A673 (cell line): ENCODE measurements around the gene TMIE.

Source experiments
- EZH2 ChIP-seq: fragments of 200-600 bp; sonication (generic); IDR thresholded peaks from 2 replicates; pipeline ENCODE4 v1.6.1; 2017; ENCODE audit warnings: borderline replicate concordance, low read depth, mild to moderate bottlenecking, mixed read lengths, antibody characterized with exemption, low read length; ENCODE audit not compliant: poor library complexity, severe bottlenecking
- TF ChIP-seq, protein P1 (sequence below): fragments of 300-800, 200-600 bp; sonication (generic); conservative IDR thresholded peaks from 2 replicates; pipeline ENCODE4 v1.5.1; 2017; ENCODE audit warnings: low read depth, mild to moderate bottlenecking, antibody characterized with exemption, low read length, moderate library complexity, mixed read lengths

DNA sequence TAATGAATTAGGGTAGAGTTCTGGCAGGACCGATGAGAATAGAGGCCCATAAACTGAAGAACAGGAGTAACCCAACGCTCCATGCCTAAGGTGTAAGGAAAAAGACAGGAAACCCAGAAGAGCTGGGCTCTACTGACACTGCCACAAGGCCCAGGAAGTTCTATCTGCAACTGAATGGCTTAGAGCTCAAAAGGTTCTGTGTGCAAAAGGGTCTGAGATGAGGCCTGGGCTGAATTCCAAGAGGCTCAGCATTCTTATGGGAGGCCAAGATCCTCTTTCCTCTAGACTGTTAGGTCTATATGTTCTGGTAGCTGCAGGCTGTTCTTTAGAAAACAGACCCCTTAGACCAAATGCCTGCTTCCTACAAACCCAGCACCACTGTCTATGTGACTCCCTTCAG lies 47.0 kb downstream of the TMIE start:
- TF ChIP-seq, protein P1, sequence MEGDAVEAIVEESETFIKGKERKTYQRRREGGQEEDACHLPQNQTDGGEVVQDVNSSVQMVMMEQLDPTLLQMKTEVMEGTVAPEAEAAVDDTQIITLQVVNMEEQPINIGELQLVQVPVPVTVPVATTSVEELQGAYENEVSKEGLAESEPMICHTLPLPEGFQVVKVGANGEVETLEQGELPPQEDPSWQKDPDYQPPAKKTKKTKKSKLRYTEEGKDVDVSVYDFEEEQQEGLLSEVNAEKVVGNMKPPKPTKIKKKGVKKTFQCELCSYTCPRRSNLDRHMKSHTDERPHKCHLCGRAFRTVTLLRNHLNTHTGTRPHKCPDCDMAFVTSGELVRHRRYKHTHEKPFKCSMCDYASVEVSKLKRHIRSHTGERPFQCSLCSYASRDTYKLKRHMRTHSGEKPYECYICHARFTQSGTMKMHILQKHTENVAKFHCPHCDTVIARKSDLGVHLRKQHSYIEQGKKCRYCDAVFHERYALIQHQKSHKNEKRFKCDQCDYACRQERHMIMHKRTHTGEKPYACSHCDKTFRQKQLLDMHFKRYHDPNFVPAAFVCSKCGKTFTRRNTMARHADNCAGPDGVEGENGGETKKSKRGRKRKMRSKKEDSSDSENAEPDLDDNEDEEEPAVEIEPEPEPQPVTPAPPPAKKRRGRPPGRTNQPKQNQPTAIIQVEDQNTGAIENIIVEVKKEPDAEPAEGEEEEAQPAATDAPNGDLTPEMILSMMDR: no peak
- TF ChIP-seq EZH2: no peak
